ENCODE results near the gene ATP10A. TPM values are rescaled to one million over a fixed set of nuclear protein-coding genes. Genes with fewer than 3 reads are reported as not detected.
"Not testable (repeated sequence)": the region's sequence is repeated elsewhere in the genome, so short reads cannot be mapped to it uniquely, and the experiment has no call there.

The ATP10A gene
- total RNA-seq, 1 donor from 2014 or later = 60.2 TPM

GRCh38 chr15:25859838-25860645, 3.1 kb downstream of the ATP10A start:
- intact Hi-C loops (cut with micrococcal nuclease) = loop anchor here (1.0 to 10.0 kb wide), 4 partner anchors 10 to 145 kb away; no protein-coding TSS in a partner anchor

GRCh38 chr15:25858952-25859760, 4.0 kb downstream of the ATP10A start:
- intact Hi-C loops (cut with micrococcal nuclease) = no loop called here

GRCh38 chr15:25856059-25856458, 7.1 kb downstream of the ATP10A start:
- intact Hi-C loops (cut with micrococcal nuclease) = not testable (repeated sequence)

GRCh38 chr15:25852661-25853524, 10.2 kb downstream of the ATP10A start:
- intact Hi-C loops (cut with micrococcal nuclease) = no loop called here

- intact Hi-C loops (cut with micrococcal nuclease) = no loop called here
These were observed 11.1 kb downstream of the ATP10A start for GRCh38 chr15:25852027-25852426.

GRCh38 chr15:25850154-25851111, 12.7 kb downstream of the ATP10A start:
- intact Hi-C loops (cut with micrococcal nuclease) = loop anchor here (1.0 to 2.0 kb wide), 6 partner anchors 10 to 232 kb away; no protein-coding TSS in a partner anchor

- intact Hi-C loops (cut with micrococcal nuclease) = loop anchor here (2.0 kb wide), 1 partner anchor 17 kb away; no protein-coding TSS in a partner anchor
These were observed 13.8 kb downstream of the ATP10A start for GRCh38 chr15:25849157-25849921.

GRCh38 chr15:25848784-25849156, 14.4 kb downstream of the ATP10A start:
- intact Hi-C loops (cut with micrococcal nuclease) = loop anchor here (2.0 kb wide), 1 partner anchor 16 kb away; no protein-coding TSS in a partner anchor

- intact Hi-C loops (cut with micrococcal nuclease) = loop anchor here (2.0 kb wide), 1 partner anchor 16 kb away; no protein-coding TSS in a partner anchor
These were observed 14.8 kb downstream of the ATP10A start for GRCh38 chr15:25848325-25848724.

- intact Hi-C loops (cut with micrococcal nuclease) = no loop called here
These were observed 16.1 kb downstream of the ATP10A start for GRCh38 chr15:25847051-25847450.

- intact Hi-C loops (cut with micrococcal nuclease) = no loop called here
These were observed 16.8 kb downstream of the ATP10A start for GRCh38 chr15:25846377-25846776.

- intact Hi-C loops (cut with micrococcal nuclease) = no loop called here
These were observed 18.0 kb downstream of the ATP10A start for GRCh38 chr15:25844981-25845680.

- intact Hi-C loops (cut with micrococcal nuclease) = no loop called here
These were observed 18.6 kb downstream of the ATP10A start for GRCh38 chr15:25844542-25844941.

GRCh38 chr15:25844076-25844475, 19.1 kb downstream of the ATP10A start:
- intact Hi-C loops (cut with micrococcal nuclease) = no loop called here

- intact Hi-C loops (cut with micrococcal nuclease) = no loop called here
These were observed 23.4 kb downstream of the ATP10A start for GRCh38 chr15:25839638-25840156.

GRCh38 chr15:25838871-25839195, 24.3 kb downstream of the ATP10A start:
- intact Hi-C loops (cut with micrococcal nuclease) = loop anchor here (1.0 kb wide), 1 partner anchor 11 kb away; no protein-coding TSS in a partner anchor

- intact Hi-C loops (cut with micrococcal nuclease) = loop anchor here (1.0 kb wide), 1 partner anchor 12 kb away; no protein-coding TSS in a partner anchor
These were observed 24.8 kb downstream of the ATP10A start for GRCh38 chr15:25838191-25838870.

- intact Hi-C loops (cut with micrococcal nuclease) = loop anchor here (2.0 kb wide), 1 partner anchor 17 kb away; no protein-coding TSS in a partner anchor
These were observed 31.0 kb downstream of the ATP10A start for GRCh38 chr15:25832158-25832557.

All from T-helper 1 cell treated with Interleukin-12 subunit alpha and Interleukin-12 subunit beta and Interleukin-4 antibody, amounts not matched to agents 30 ng/mL and 1 ng/mL, for 36 hours (primary cell).